GM10248 (cell line): Measurements from ENCODE around the gene GPS2.

Source experiments
- CTCF ChIA-PET: fragments of 300-600 bp; sonication (Branson Sonifier 250); formaldehyde crosslinking; extraction: SDS; loops from one replicate; lab custom pipeline; 2021; ENCODE audit warnings: antibody characterized with exemption; lab: Yijun Ruan, JAX
- POLR2A ChIA-PET: fragments of 350-650 bp; sonication (Branson Sonifier 250); formaldehyde crosslinking; extraction: SDS; loops from one replicate; lab custom pipeline; 2020; ENCODE audit warnings: antibody characterized with exemption; lab: Yijun Ruan, JAX
- DNase-seq: peaks from one replicate; pipeline ENCODE4 v3.0.0; 2012; ENCODE audit errors: extremely low spot score
- CTCF ChIP-seq: IDR thresholded peaks from 2 replicates; pipeline ENCODE4 v1.5.1; 2012; ENCODE audit warnings: mild to moderate bottlenecking, low read depth; ENCODE audit errors: extremely low read depth, missing control alignments, control extremely low read depth

The GPS2 gene

GRCh38 chr17:7283471-7284216 is 31.5 kb downstream of the GPS2 start:
- CTCF ChIA-PET: interaction anchor here (1.3 to 8.4 kb wide), 3 partner anchors 9 to 27 kb away, joined by 3 to 80 read pairs (median 20); no protein-coding TSS in a partner anchor
- DNase-seq: no peak
- no peak for TF ChIP-seq CTCF
- POLR2A ChIA-PET: no interaction called here

DNA sequence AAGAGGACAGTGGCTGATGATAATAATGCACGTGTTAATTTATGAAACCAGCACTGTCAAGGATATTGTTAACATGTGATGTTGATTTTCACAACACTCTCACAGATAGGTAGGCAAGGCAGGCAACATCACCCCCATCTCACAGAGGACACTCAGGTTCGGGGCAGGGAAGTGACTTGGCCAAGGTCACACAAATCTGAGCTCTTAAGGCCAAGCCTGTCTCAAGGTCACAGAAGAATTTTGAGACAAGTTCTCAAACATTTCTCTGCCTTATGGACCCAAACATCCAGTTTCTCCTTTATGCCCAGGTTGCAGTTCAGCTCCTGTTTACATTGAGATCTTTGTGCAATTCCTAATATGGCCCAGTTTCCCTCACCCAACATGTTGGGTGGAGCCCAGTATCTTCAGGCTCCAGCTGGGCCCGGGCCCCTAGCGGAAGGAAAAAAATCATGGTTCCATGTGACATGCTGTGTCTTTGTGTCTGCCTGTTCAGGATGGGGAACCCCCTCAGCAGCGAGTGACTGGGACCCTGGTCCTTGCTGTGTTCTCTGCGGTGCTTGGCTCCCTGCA is 32.3 kb downstream of the GPS2 start:
- TF ChIP-seq CTCF: no peak
- CTCF ChIA-PET: interaction anchor here (1.3 to 8.4 kb wide), 4 partner anchors 9 to 26 kb away, joined by 3 to 80 read pairs (median 14); no protein-coding TSS in a partner anchor
- POLR2A ChIA-PET: interaction anchor here (0.6 kb wide), 1 partner anchor 277 kb away, joined by 3 read pairs; no protein-coding TSS in a partner anchor
- peak; percentile 26 for DNase-seq

DNA sequence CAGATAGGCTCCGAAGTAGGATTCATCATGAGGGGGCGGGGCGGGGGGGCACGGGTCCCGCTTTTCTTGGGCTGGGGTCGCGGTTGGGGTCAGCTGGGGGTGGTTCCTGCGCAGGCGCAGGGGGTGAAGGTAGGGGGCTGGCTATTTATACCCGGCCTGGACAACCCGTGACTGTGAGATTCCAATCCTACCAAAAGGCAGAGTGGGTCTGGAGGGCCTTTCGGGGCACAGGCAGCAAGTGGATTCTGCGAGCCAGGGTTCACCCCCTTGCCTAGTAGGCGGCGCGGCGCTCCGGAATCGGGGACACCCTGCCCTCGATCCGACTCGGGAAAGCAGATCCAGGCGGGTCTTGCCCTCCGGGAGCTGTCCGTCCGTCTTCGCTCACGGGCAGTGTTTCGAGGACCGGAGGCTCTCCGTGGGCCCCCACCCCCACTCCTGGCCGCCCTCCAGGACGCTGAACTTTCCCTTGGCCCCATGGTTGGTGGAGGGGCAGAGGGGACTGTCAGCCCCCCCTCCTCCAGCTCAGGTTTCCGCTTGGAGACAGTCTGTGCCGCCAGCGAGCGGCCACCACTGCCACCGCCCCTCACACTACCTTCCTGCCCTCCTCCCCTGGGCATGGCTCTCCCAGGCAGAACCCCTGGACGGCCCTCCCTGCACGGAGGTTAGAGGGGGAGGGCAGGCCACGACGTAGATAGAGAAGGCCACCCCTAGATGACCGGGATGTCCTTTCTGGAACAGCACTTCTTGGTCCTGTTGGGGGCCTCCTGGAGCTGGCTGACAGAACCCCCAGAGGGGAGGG is 33.0 kb downstream of the GPS2 start:
- CTCF ChIA-PET: interaction anchor here (1.2 to 8.4 kb wide), 4 partner anchors 10 to 25 kb away, joined by 3 to 80 read pairs (median 14); no protein-coding TSS in a partner anchor
- TF ChIP-seq CTCF: no peak
- no peak for DNase-seq
- POLR2A ChIA-PET: interaction anchor here (0.6 to 1.6 kb wide), 2 partner anchors 203 to 276 kb away, joined by 3 read pairs; no protein-coding TSS in a partner anchor

- CTCF ChIA-PET: interaction anchor here (0.6 to 8.4 kb wide), 18 partner anchors 9 to 406 kb away, joined by 3 to 80 read pairs (median 4); partner anchors contain the start of genes TP53 and WRAP53
- DNase-seq: peak; percentile 97
- no peak for TF ChIP-seq CTCF
- POLR2A ChIA-PET: interaction anchor here (1.6 kb wide), 1 partner anchor 204 kb away, joined by 3 read pairs; no protein-coding TSS in a partner anchor
Measured at GRCh38 chr17:7281074-7281952, 33.8 kb downstream of the GPS2 start, which contains the start of gene SLC2A4. SLC2A4 (plus strand) TSS chr17:7281718; CDS start chr17:7281935, 217 bp downstream.

DNA sequence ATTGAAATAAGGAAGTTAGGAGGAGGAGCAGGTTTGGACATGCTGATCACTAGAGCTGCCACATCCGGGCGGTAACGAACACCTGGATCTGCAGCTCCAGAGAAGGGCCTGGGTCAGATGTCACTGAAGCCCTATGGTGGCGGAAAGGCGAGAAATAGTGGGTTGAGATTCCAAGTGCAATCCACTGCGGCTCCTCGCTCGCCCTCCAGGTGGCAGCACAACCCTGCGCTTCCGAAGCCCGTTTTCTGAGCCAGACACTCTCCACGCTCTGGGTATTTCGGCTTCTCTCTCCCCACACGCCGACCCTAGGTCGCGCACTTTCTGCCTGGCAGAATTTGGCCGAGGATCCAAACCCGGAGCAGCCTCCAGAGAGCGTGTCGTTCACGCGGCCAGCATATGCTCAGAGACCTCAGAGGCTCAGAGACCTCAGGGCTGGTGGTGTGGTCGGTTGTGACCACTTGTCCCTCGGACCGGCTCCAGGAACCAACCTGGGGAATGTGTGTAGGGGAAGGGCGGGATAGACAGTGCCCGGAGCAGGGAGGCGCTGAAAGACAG is 34.6 kb downstream of the GPS2 start:
- DNase-seq: peak; percentile 89
- ChIA-PET CTCF (interaction anchor here (0.6 to 8.4 kb wide), 22 partner anchors 12 to 407 kb away, joined by 3 to 80 read pairs (median 4); partner anchors contain the start of genes ACAP1, TP53 and WRAP53), POLR2A (interaction anchor here (0.5 to 1.6 kb wide), 2 partner anchors 205 to 555 kb away, joined by 3 read pairs; no protein-coding TSS in a partner anchor)
- peak; percentile 95 for TF ChIP-seq CTCF
